Stimulated activated CD4-positive, alpha-beta T cell treated with anti-CD3 and anti-CD28 coated beads, Interleukin-2, amount 100 ng/mL, for 48 hours (primary cell): ENCODE measurements around the gene RAB7A.

Source experiments
- DNase-seq, 2 donors: peaks; one replicate each; pipeline ENCODE4 v3.0.0-alpha.2; 2020

RAB7A gene

DNA sequence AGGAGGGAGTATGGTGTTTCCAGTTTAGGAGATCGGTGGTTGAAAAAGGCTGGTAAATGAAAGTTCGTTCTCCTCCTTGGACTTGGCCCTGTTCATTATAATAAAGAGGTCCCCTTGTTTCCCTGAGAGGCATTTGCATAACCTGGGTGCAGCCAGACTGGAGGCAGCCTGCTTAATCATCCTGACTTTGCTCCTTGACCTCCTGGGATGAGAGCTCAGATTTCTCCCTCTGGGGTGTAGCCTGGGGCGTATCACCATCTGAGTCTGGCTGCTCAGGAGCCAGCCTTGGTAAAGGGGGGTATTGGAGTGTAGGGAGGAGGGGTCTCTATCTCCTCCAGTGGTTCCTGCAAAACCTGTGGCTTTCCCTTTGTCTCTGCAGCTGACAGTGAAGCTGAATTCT is 132.2 kb downstream of the RAB7A start:
- no peak for DNase-seq

DNA sequence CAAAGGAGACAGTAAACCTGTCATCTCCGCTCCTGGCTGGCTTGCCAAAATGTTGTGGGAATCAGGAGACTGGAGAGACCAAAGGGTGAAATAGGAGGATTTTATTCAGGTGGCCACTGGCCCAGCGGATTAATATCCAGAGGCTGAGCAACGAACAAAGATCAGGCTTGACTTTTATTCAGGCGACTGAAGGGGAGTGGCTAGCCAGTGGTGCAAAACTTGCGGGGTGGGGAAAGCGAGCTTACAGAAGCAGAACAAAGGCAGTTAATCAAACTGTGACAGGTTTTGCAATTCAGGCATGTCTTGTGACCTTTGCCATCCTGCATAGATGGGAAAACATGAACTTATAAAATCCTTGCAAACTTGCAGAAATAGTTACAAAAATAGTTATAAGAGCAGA is 133.6 kb downstream of the RAB7A start:
- no peak for DNase-seq

DNA sequence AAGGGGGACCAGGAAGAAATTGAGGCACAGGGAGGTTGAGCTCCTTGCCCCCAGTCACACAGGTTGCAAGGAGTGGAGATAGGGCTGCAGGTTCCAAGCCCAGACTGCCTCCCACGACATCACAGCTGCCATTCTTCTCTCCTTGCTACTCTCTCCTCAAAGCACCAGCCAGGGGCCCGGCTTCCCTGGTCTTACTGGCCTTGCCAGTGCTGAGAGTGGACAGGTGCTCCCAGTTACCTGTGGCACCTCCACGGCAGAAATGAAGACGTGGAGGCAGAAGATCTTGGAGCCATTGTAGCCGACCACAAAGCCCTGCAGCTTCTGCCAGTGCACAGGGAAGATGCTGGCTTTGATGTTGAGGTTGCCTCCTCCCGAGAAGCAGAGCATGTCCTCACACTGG is 135.5 kb downstream of the RAB7A start:
- DNase-seq, result no peak

DNA sequence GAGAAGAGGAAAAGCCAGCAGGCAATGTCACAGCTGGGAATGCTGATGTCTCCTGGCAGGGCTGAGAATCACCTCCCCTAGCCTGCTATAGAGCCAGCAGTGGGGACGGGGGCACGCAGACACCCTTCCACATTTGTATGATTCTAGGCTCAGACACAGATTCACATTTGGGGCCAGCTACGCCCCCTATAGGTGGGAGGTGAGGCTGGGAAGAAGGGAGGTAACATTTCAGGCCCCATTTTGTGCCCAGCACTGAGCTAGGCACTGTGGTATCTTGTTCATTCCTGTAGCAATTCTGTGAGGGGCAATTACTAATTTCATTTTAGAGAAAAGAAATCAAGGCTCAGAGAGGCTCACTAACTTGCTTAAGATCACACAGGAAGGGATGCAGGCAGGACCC is 137.6 kb downstream of the RAB7A start:
- peak in 1 of 2 donors; percentile 16 for DNase-seq
